Kidney epithelial cell (primary cell): ENCODE data around the gene ZFR2. TPM values are rescaled to one million over a fixed set of nuclear protein-coding genes. Genes with fewer than 3 reads are reported as not detected.

Source experiments
- DNase-seq: peaks from one replicate; pipeline ENCODE4 v3.0.0-alpha.2; 2010; ENCODE audit warnings: low read depth
- H3K27me3 ChIP-seq: 2 replicates; pipeline ENCODE4 v1.6.0; 2011; ENCODE audit warnings: low read length; ENCODE audit not compliant: control insufficient read depth, insufficient read depth
- H3K36me3 ChIP-seq: 2 replicates; pipeline ENCODE4 v1.5.1; 2011; ENCODE audit warnings: low read length; ENCODE audit not compliant: control insufficient read depth, insufficient read depth
- H3K4me3 ChIP-seq: 2 replicates; pipeline ENCODE4 v1.5.1; 2011; ENCODE audit warnings: low read depth, mild to moderate bottlenecking, control low read depth, low read length
- CTCF ChIP-seq: IDR thresholded peaks from 2 replicates; pipeline ENCODE4 v1.5.1; 2011; ENCODE audit warnings: mild to moderate bottlenecking, moderate library complexity, low read length, control low read depth, inconsistent platforms; ENCODE audit not compliant: insufficient read depth, poor library complexity, severe bottlenecking
- total RNA-seq: library from RNA; depleted of rRNA; stranded (reverse); fragments of >200 nt; gene quantifications from 2 replicates; pipeline ENCODE4 v1.2.3, GENCODE V29; 2015

Gene ZFR2
- total RNA-seq, 1 donor from 2014 or later = 0.17 TPM

- no peak for TF ChIP-seq CTCF
- H3K27me3 ChIP-seq = peaks cover 21% of the 10 kb centered on the region
- H3K4me3 ChIP-seq = no peak overlapping the region
- no peaks in the 10 kb centered on the region for H3K36me3 ChIP-seq
- DNase-seq = no peak
These were observed 67.3 kb downstream of the ZFR2 start for GRCh38 chr19:3801412-3802096.

GRCh38 chr19:3800996-3801395, 67.8 kb downstream of the ZFR2 start:
- no peaks in the 10 kb centered on the region for H3K36me3 ChIP-seq
- DNase-seq = no peak
- no peak for TF ChIP-seq CTCF
- peaks cover 21% of the 10 kb centered on the region for H3K27me3 ChIP-seq
- H3K4me3 ChIP-seq = no peak overlapping the region

- no peak overlapping the region for H3K4me3 ChIP-seq
- no peak for DNase-seq
- H3K36me3 ChIP-seq = no peaks in the 10 kb centered on the region
- no peak for TF ChIP-seq CTCF
- H3K27me3 ChIP-seq = peaks cover 21% of the 10 kb centered on the region
These were observed 70.7 kb downstream of the ZFR2 start for GRCh38 chr19:3798137-3798536.

GRCh38 chr19:3796358-3796757, 72.5 kb downstream of the ZFR2 start:
- no peak for TF ChIP-seq CTCF
- no peaks in the 10 kb centered on the region for H3K36me3 ChIP-seq
- DNase-seq = no peak
- H3K27me3 ChIP-seq = peaks cover 10% of the 10 kb centered on the region
- no peak overlapping the region for H3K4me3 ChIP-seq

GRCh38 chr19:3793799-3794198, 75.0 kb downstream of the ZFR2 start:
- Histone ChIP-seq H3K27me3 (no peaks in the 10 kb centered on the region), H3K4me3 (no peak overlapping the region), H3K36me3 (no peaks in the 10 kb centered on the region)
- DNase-seq = no peak
- TF ChIP-seq CTCF = no peak

GRCh38 chr19:3792114-3792513, 76.7 kb downstream of the ZFR2 start:
- Histone ChIP-seq H3K36me3 (no peaks in the 10 kb centered on the region), H3K27me3 (no peaks in the 10 kb centered on the region), H3K4me3 (no peak overlapping the region)
- DNase-seq = no peak
- no peak for TF ChIP-seq CTCF
